NCI-H1694 (cell line): ENCODE measurements around the gene TUBA3E.
"Not testable (repeated sequence)": the region's sequence is repeated elsewhere in the genome, so short reads cannot be mapped to it uniquely, and the experiment has no call there.

Experiments
- DNase-seq: peaks from one replicate; lab custom pipeline; 2025; lab: John Stamatoyannopoulos, UW

The TUBA3E gene

GRCh38 chr2:130143266-130144039 lies 54.8 kb downstream of the TUBA3E start:
- not testable (repeated sequence) for DNase-seq

GRCh38 chr2:130142396-130143265 lies 55.6 kb downstream of the TUBA3E start:
- not testable (repeated sequence) for DNase-seq
